GM23338 (cell line): ENCODE data around the gene POLG2. TPM values are rescaled to one million over a fixed set of nuclear protein-coding genes. Genes with fewer than 3 reads are reported as not detected.
"Not testable (repeated sequence)": the region's sequence is repeated elsewhere in the genome, so short reads cannot be mapped to it uniquely, and the experiment has no call there.

Experiments used
- ATAC-seq: fragments of 200-7000 bp; cut with Tn5 transposase; 3 replicates; pipeline ENCODE4 v1.9.1; 2020
- DNase-seq: peaks from one replicate; pipeline ENCODE4 v3.0.0-alpha.2; 2015; ENCODE audit warnings: low spot score
- H2AFZ ChIP-seq: fragments of 200-600 bp; sonication (generic); 2 replicates; pipeline ENCODE4 v1.8.0; 2016; ENCODE audit warnings: antibody characterized with exemption, mild to moderate bottlenecking, moderate library complexity
- H3F3A ChIP-seq: fragments of 200-600 bp; sonication (generic); replicated peaks from 2 replicates; pipeline ENCODE4 v1.8.0; 2017; ENCODE audit warnings: antibody characterized with exemption, mixed run types, low read depth
- H3K27ac ChIP-seq: fragments of 200-600 bp; sonication (generic); 2 replicates; pipeline ENCODE4 v1.6.1; 2016; ENCODE audit warnings: low read depth
- H3K27me3 ChIP-seq: fragments of 200-600 bp; sonication (generic); 2 replicates; pipeline ENCODE4 v1.8.0; 2016; ENCODE audit warnings: mild to moderate bottlenecking, mixed run types, moderate library complexity; ENCODE audit not compliant: insufficient read depth
- H3K36me3 ChIP-seq: fragments of 200-600 bp; sonication (generic); 2 replicates; pipeline ENCODE4 v1.8.0; 2016; ENCODE audit warnings: mild to moderate bottlenecking; ENCODE audit not compliant: insufficient read depth
- H3K4me1 ChIP-seq: fragments of 200-600 bp; sonication (generic); 2 replicates; pipeline ENCODE4 v1.8.0; 2016; ENCODE audit warnings: mild to moderate bottlenecking, moderate library complexity; ENCODE audit not compliant: insufficient read depth
- H3K4me2 ChIP-seq: fragments of 200-600 bp; sonication (generic); 2 replicates; pipeline ENCODE4 v1.7.1; 2017; ENCODE audit warnings: mixed run types
- H3K4me3 ChIP-seq: fragments of 200-600 bp; sonication (generic); 2 replicates; pipeline ENCODE4 v1.6.1; 2016; ENCODE audit warnings: mixed run types
- H3K79me2 ChIP-seq: fragments of 200-600 bp; sonication (generic); replicated peaks from 2 replicates; pipeline ENCODE4 v1.8.0; 2017; ENCODE audit warnings: mild to moderate bottlenecking; ENCODE audit not compliant: insufficient read depth
- H3K9me2 ChIP-seq: fragments of 200-600 bp; sonication (generic); 2 replicates; pipeline ENCODE4 v1.8.0; 2017; ENCODE audit not compliant: insufficient read depth
- H4K20me1 ChIP-seq: fragments of 200-600 bp; sonication (generic); replicated peaks from 2 replicates; pipeline ENCODE4 v1.8.0; 2017; ENCODE audit warnings: mild to moderate bottlenecking; ENCODE audit not compliant: insufficient read depth
- H3K27ac Mint-ChIP-seq: 2 replicates; pipeline ENCODE4 v1.8.0; 2020; ENCODE audit warnings: inconsistent platforms, mild to moderate bottlenecking, moderate library complexity, mixed read lengths
- H3K27me3 Mint-ChIP-seq: 3 replicates; pipeline ENCODE4 v1.8.0; 2022; ENCODE audit warnings: low read depth, mild to moderate bottlenecking, moderate library complexity, mixed read lengths, inconsistent platforms; ENCODE audit not compliant: insufficient read depth, poor library complexity
- H3K36me3 Mint-ChIP-seq: 3 replicates; pipeline ENCODE4 v1.8.0; 2021; ENCODE audit warnings: low read depth, mild to moderate bottlenecking, inconsistent platforms, moderate library complexity, mixed read lengths
- H3K4me1 Mint-ChIP-seq: 3 replicates; pipeline ENCODE4 v1.8.0; 2020; ENCODE audit warnings: mild to moderate bottlenecking, inconsistent platforms, mixed read lengths
- H3K4me3 Mint-ChIP-seq: 3 replicates; pipeline ENCODE4 v1.8.0; 2021; ENCODE audit warnings: moderate library complexity, mild to moderate bottlenecking, inconsistent platforms, mixed read lengths
- H3K9me3 Mint-ChIP-seq: 3 replicates; pipeline ENCODE4 v1.8.0; 2020; ENCODE audit warnings: moderate library complexity, mild to moderate bottlenecking, inconsistent platforms, mixed read lengths
- CREB1 ChIP-seq: fragments of 250-450 bp; sonication (Bioruptor Pico); IDR thresholded peaks from 2 replicates; pipeline ENCODE4 v1.5.0; 2020; ENCODE audit warnings: low read depth, mild to moderate bottlenecking, moderate library complexity
- EZH2 ChIP-seq: fragments of 200-600 bp; sonication (generic); IDR thresholded peaks from one replicate; pipeline ENCODE4 v1.8.0; 2017; ENCODE audit warnings: antibody characterized with exemption, mild to moderate bottlenecking, low read depth; ENCODE audit not compliant: unreplicated experiment
- NANOG ChIP-seq: IDR thresholded peaks from 2 replicates; pipeline ENCODE4 v1.6.1; 2016; ENCODE audit warnings: antibody characterized with exemption, borderline replicate concordance
- STAT1 ChIP-seq: IDR thresholded peaks from one replicate; pipeline ENCODE4 v1.6.1; 2016; ENCODE audit warnings: antibody characterized with exemption; ENCODE audit not compliant: unreplicated experiment
- ZNF114 ChIP-seq: fragments of 250-450 bp; sonication (Bioruptor Pico); IDR thresholded peaks from 2 replicates; pipeline ENCODE4 v1.5.0; 2020; ENCODE audit warnings: mild to moderate bottlenecking, moderate library complexity
- ZNF331 ChIP-seq: fragments of 250-450 bp; sonication (Bioruptor Pico); IDR thresholded peaks from 2 replicates; pipeline ENCODE4 v1.5.0; 2020; ENCODE audit warnings: low read depth, mild to moderate bottlenecking, moderate library complexity
- polyA plus RNA-seq: library from polyadenylated mRNA; unstranded; fragments of >200 nt; fragmentation: Nextera tagmentation; extraction: Ambion mirVana; gene quantifications from 2 replicates; pipeline ENCODE4 v1.2.1, GENCODE V29; 2016
- total RNA-seq: library from RNA; depleted of rRNA; stranded (reverse); fragments of >200 nt; shearing (Covaris generic); gene quantifications from 2 replicates; pipeline ENCODE4 v1.2.3, GENCODE V29; 2014
- TF ChIP-seq, protein P1 (sequence below), 2 experiments: fragments of 200-600 bp in 1 of 2; sonication (generic) in 1 of 2; conservative IDR thresholded peaks; 2 replicates each; pipeline versions ENCODE4 v1.5.1 to v1.6.1; 2016 to 2017; ENCODE audit warnings: antibody characterized with exemption in 2 of 2, low read depth in 2 of 2, mild to moderate bottlenecking in 2 of 2, moderate library complexity in 1 of 2

POLG2 gene
- total and polyA plus RNA-seq, 2 experiments from 2014 or later: 20.2 to 28.0 TPM

DNA sequence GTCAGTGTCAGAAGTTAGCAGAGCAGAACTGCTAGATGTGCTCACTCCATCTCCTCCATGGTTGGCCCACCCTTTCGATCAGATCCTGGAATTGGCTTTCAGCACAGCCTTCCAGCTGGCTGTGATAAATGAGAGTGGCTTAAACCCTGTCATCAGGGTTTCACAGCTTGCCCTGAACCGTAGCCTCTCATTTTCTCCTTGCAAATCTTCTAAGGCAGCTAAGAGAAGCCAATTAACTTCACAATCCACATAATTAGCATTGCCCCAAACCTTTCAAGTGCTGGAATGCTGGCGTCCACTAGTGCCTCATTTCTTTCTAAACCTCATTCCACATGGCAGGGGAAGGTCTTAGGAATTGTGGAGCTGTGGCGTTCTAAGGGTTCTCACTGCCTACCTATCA lies 26.2 kb downstream of the POLG2 start:
- Histone ChIP-seq H3K4me2 (0 out of 2 replicates have a peak overlapping the region, but pooled peaks have one; percentile 43), H3K4me1 (peaks cover 12% of the 10 kb centered on the region), H3F3A (no peaks in the 10 kb centered on the region), H3K27me3 (no peaks in the 10 kb centered on the region), H2AFZ (peak overlapping the region; percentile 69; the same call in 1 of the 2 replicates), H3K36me3 (no peaks in the 10 kb centered on the region), H3K9me2 (no peaks in the 10 kb centered on the region), H4K20me1 (no peaks in the 10 kb centered on the region), H3K27ac (no peak overlapping the region), H3K4me3 (no peak overlapping the region), H3K79me2 (no peaks in the 10 kb centered on the region)
- TF ChIP-seq NANOG: no peak
- no peak for TF ChIP-seq CREB1
- no peak for TF ChIP-seq STAT1
- TF ChIP-seq, protein P1, sequence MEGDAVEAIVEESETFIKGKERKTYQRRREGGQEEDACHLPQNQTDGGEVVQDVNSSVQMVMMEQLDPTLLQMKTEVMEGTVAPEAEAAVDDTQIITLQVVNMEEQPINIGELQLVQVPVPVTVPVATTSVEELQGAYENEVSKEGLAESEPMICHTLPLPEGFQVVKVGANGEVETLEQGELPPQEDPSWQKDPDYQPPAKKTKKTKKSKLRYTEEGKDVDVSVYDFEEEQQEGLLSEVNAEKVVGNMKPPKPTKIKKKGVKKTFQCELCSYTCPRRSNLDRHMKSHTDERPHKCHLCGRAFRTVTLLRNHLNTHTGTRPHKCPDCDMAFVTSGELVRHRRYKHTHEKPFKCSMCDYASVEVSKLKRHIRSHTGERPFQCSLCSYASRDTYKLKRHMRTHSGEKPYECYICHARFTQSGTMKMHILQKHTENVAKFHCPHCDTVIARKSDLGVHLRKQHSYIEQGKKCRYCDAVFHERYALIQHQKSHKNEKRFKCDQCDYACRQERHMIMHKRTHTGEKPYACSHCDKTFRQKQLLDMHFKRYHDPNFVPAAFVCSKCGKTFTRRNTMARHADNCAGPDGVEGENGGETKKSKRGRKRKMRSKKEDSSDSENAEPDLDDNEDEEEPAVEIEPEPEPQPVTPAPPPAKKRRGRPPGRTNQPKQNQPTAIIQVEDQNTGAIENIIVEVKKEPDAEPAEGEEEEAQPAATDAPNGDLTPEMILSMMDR (conservative IDR thresholded peaks at IDR 0.05; ENCODE audit: low read depth in 2 of 2): no peak
- TF ChIP-seq EZH2: no peak
- no peak for TF ChIP-seq ZNF331 (CRISPR knock-in tag)
- Mint-ChIP-seq H3K4me1 (peaks cover 22% of the 10 kb centered on the region), H3K9me3 (no peaks in the 10 kb centered on the region; the same call in 2 of the 3 replicates), H3K36me3 (no peaks in the 10 kb centered on the region), H3K27ac (no peak overlapping the region), H3K27me3 (peaks cover 6% of the 10 kb centered on the region), H3K4me3 (no peak overlapping the region)
- ATAC-seq (peak; percentile 50), DNase-seq (peak; percentile 31)

DNA sequence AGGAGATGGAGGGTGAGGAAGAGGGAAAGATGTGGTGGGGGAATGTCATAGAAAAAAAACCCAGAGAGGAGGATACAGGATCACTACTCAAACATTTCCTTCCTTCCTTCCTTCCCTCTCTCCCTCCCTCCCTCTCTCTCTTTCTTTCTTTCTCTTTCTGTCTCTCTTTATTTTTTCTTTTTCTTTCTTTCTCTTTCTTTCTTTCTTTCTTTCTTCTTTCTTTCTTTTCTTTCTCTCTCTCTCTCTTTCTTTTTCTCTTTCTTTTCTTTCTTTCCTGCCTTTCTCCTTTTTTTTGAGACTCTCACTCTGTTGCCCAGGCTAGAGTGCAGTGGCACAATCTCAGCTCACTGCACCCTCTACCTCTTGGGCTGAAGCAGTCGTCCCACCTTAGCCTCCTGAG lies 30.0 kb downstream of the POLG2 start:
- Histone ChIP-seq H3K4me1 (peaks cover 12% of the 10 kb centered on the region), H2AFZ (peak overlapping the region; percentile 85)
- H3K9me2 ChIP-seq, H3K27me3 ChIP-seq, H3K36me3 ChIP-seq, H3K4me3 Mint-ChIP-seq, H3K36me3 Mint-ChIP-seq, H4K20me1 ChIP-seq, H3K27me3 Mint-ChIP-seq, H3K27ac ChIP-seq, ATAC-seq, H3K9me3 Mint-ChIP-seq, H3K4me3 ChIP-seq, H3F3A ChIP-seq, H3K4me2 ChIP-seq, H3K79me2 ChIP-seq, DNase-seq, H3K27ac Mint-ChIP-seq: not testable (repeated sequence)
- peaks cover 27% of the 10 kb centered on the region for H3K4me1 Mint-ChIP-seq

DNA sequence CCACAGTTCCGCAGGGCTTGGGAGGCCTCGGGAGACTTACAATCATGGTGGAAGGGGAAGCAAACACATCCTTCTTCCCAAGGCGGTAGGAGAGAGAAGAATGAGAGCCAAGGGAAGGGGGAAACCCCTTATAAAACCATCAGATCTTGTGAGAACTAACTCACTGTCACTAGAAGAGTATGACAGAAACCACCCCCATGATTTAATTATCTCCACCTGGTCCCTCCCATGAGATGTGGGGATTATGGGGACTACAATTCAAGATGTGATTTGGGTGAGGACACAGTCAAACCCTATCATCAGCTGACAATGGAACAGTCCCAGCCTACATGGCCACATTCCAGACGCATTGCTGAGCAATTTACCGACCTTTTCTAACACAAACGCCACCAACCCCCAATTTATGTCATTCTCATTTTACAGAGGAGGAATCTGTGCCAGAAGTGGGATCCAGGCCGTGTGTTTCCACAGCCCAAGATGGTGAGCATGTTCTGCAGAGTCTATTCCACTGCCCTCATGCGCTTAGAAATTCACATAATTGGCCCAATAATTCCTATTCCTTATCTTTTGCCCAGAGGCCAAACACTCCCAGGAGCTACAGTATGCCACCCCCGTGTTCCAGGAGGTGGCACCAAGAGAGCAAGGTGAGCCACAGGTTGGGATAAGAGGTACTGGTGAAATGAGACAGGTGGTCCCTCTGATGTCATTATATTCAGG lies 30.7 kb downstream of the POLG2 start:
- no peak overlapping the region for H3K4me3 Mint-ChIP-seq
- ATAC-seq: no peak
- peak; percentile 35 for DNase-seq
- H3K36me3 ChIP-seq: no peaks in the 10 kb centered on the region
- no peak overlapping the region for H3K4me2 ChIP-seq
- H3K4me3 ChIP-seq: no peak overlapping the region
- no peaks in the 10 kb centered on the region for H3K79me2 ChIP-seq
- TF ChIP-seq ZNF114: no peak
- TF ChIP-seq, protein P1 (conservative IDR thresholded peaks at IDR 0.05; ENCODE audit: low read depth in 2 of 2): peak in 1 of 2 experiments; percentile 10; a peak in 1 of 4 replicates
- H3K27ac Mint-ChIP-seq: no peak overlapping the region
- no peaks in the 10 kb centered on the region for H4K20me1 ChIP-seq
- no peaks in the 10 kb centered on the region for H3K9me2 ChIP-seq
- no peaks in the 10 kb centered on the region for H3F3A ChIP-seq
- H3K27me3 ChIP-seq: no peaks in the 10 kb centered on the region
- no peaks in the 10 kb centered on the region for H3K36me3 Mint-ChIP-seq
- no peaks in the 10 kb centered on the region; the same call in 2 of the 3 replicates for H3K9me3 Mint-ChIP-seq
- H3K27ac ChIP-seq: no peak overlapping the region
- H3K4me1 Mint-ChIP-seq: peaks cover 24% of the 10 kb centered on the region
- H3K27me3 Mint-ChIP-seq: peaks cover 5% of the 10 kb centered on the region
- peaks cover 12% of the 10 kb centered on the region for H3K4me1 ChIP-seq
- H2AFZ ChIP-seq: peak overlapping the region; percentile 85
